K562 (cell line): ENCODE data around the gene RIOX2.

Experiments used
- KLF16 ChIP-seq: IDR thresholded peaks from 2 replicates; pipeline ENCODE4 v1.6.1; 2016; ENCODE audit warnings: antibody characterized with exemption
- LEF1 ChIP-seq: fragments of 450-650 bp; IDR thresholded peaks from 2 replicates; pipeline ENCODE4 v1.6.1; 2016; ENCODE audit warnings: mild to moderate bottlenecking
- NFIC ChIP-seq: fragments of 450-650 bp; IDR thresholded peaks from 2 replicates; pipeline ENCODE4 v1.6.1; 2017; ENCODE audit warnings: mild to moderate bottlenecking, inconsistent platforms
- POLR2A ChIP-seq: fragments of 450-650 bp; conservative IDR thresholded peaks from 2 replicates; pipeline ENCODE4 v1.6.1; 2016
- RBBP5 ChIP-seq: fragments of 200-600 bp; sonication (generic); IDR thresholded peaks from 2 replicates; pipeline ENCODE4 v1.6.1; 2012; ENCODE audit warnings: borderline replicate concordance, mild to moderate bottlenecking, low read length, control low read depth, inconsistent platforms; ENCODE audit not compliant: insufficient read depth, poor library complexity, severe bottlenecking
- SRSF7 ChIP-seq: fragments of 200-400 bp; formaldehyde crosslinking; optimal IDR thresholded peaks from 2 replicates; pipeline ENCODE3; 2017; ENCODE audit warnings: mild to moderate bottlenecking, low read depth, low read length
- ZC3H8 ChIP-seq: fragments of 450-650 bp; IDR thresholded peaks from 2 replicates; pipeline ENCODE4 v1.6.1; 2017
- ZNF146 ChIP-seq: IDR thresholded peaks from one replicate; pipeline ENCODE4 v1.6.1; 2018; ENCODE audit warnings: missing compliant biosample characterization; ENCODE audit not compliant: unreplicated experiment
- ZNF274 ChIP-seq: IDR thresholded peaks from 2 replicates; pipeline ENCODE4 v1.6.1; 2011; ENCODE audit warnings: low read depth, mild to moderate bottlenecking, low read length, moderate library complexity, borderline replicate concordance
- TF ChIP-seq, protein P1 (sequence below): sonication (generic); formaldehyde crosslinking; IDR thresholded peaks from 2 replicates; pipeline ENCODE4 v1.8.1; 2023; ENCODE audit warnings: mild to moderate bottlenecking, missing genetic modification reagents
- TF ChIP-seq, protein P2 (sequence below), 2 experiments: fragments of 450-650 bp; formaldehyde crosslinking in 1 of 2; IDR thresholded peaks; 2 replicates each; pipeline versions ENCODE4 v1.4.0 to v1.6.1; 2014 to 2020; ENCODE audit warnings: mild to moderate bottlenecking in 2 of 2, borderline replicate concordance in 1 of 2, low read depth in 1 of 2

DNA sequence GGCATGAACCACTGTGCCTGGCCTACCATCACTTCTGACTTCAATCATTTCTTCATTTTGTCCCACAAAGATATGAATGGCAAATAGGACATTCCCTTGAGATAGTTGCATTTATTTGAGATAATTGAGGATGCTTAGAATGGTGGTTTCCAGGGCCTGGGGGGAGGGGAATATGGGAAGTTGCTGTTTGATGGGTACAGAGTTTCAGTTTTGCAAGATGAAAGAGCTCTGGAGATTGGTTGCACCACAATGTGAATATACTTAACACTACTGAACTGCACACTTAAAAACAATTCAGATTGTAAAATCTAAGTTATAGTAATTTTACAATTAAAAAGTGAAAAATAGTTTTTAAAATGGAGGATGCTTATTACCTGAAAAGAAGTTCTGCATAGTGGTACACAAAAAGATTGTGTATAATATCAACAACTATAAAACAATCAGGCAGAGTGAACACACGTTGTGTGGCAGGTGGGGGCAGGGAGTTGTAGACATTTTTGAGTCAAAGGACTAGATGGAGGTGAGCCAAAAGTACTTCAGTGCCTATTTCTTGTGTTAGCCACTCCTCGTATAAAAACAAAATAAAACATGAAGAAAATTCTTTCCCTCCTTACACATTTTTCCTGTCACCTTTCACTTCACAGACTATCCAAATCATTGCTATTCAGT lies 18.5 kb upstream of the RIOX2 start:
- no peak for TF ChIP-seq ZC3H8
- TF ChIP-seq, protein P1, sequence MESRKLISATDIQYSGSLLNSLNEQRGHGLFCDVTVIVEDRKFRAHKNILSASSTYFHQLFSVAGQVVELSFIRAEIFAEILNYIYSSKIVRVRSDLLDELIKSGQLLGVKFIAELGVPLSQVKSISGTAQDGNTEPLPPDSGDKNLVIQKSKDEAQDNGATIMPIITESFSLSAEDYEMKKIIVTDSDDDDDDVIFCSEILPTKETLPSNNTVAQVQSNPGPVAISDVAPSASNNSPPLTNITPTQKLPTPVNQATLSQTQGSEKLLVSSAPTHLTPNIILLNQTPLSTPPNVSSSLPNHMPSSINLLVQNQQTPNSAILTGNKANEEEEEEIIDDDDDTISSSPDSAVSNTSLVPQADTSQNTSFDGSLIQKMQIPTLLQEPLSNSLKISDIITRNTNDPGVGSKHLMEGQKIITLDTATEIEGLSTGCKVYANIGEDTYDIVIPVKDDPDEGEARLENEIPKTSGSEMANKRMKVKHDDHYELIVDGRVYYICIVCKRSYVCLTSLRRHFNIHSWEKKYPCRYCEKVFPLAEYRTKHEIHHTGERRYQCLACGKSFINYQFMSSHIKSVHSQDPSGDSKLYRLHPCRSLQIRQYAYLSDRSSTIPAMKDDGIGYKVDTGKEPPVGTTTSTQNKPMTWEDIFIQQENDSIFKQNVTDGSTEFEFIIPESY: no peak
- no peak for TF ChIP-seq KLF16
- TF ChIP-seq ZNF146 (CRISPR knock-in tag): no peak
- TF ChIP-seq POLR2A: no peak
- no peak for TF ChIP-seq SRSF7
- TF ChIP-seq, protein P2, sequence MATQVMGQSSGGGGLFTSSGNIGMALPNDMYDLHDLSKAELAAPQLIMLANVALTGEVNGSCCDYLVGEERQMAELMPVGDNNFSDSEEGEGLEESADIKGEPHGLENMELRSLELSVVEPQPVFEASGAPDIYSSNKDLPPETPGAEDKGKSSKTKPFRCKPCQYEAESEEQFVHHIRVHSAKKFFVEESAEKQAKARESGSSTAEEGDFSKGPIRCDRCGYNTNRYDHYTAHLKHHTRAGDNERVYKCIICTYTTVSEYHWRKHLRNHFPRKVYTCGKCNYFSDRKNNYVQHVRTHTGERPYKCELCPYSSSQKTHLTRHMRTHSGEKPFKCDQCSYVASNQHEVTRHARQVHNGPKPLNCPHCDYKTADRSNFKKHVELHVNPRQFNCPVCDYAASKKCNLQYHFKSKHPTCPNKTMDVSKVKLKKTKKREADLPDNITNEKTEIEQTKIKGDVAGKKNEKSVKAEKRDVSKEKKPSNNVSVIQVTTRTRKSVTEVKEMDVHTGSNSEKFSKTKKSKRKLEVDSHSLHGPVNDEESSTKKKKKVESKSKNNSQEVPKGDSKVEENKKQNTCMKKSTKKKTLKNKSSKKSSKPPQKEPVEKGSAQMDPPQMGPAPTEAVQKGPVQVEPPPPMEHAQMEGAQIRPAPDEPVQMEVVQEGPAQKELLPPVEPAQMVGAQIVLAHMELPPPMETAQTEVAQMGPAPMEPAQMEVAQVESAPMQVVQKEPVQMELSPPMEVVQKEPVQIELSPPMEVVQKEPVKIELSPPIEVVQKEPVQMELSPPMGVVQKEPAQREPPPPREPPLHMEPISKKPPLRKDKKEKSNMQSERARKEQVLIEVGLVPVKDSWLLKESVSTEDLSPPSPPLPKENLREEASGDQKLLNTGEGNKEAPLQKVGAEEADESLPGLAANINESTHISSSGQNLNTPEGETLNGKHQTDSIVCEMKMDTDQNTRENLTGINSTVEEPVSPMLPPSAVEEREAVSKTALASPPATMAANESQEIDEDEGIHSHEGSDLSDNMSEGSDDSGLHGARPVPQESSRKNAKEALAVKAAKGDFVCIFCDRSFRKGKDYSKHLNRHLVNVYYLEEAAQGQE (IDR thresholded peaks at IDR 0.05; ENCODE audit: borderline replicate concordance): no peak
- TF ChIP-seq, protein P2 (CRISPR knock-in tag; IDR thresholded peaks at IDR 0.05; ENCODE audit: low read depth): no peak
- TF ChIP-seq NFIC: no peak
- no peak for TF ChIP-seq ZNF274
- TF ChIP-seq RBBP5: no peak
- TF ChIP-seq LEF1: no peak
